ENCODE data around the gene FGF18. TPM values are rescaled to one million over a fixed set of nuclear protein-coding genes. Genes with fewer than 3 reads are reported as not detected.

The FGF18 gene
- total RNA-seq, 4 donors from 2014 or later: 0.20 TPM; not detected in 3

- H3K27me3 ChIP-seq: no peaks in the 10 kb centered on the region
- no peaks in the 10 kb centered on the region for H3K36me3 ChIP-seq
- no peaks in the 10 kb centered on the region for H3K4me1 ChIP-seq
- TF ChIP-seq POLR2A (IDR thresholded peaks at IDR 0.05) (no peak), CTCF (IDR thresholded peaks at IDR 0.05 in 4 of 5, conservative IDR thresholded peaks at IDR 0.05 in 1 of 5) (no peak)
- H3K9me3 ChIP-seq: no peaks in the 10 kb centered on the region
- in situ Hi-C loops (cut with MboI; ENCODE audit: low sequenced_read_pairs in 4 of 4) (no loop called here), intact Hi-C loops (cut with DNase I; ENCODE audit: low total_unique reads) (no loop called here)
- DNase-seq: no peak
- no peak overlapping the region for H3K27ac ChIP-seq
- ATAC-seq: no peak
- no peak overlapping the region for H3K4me3 ChIP-seq
These were observed 35.1 kb downstream of the FGF18 start for GRCh38 chr5:171454549-171454948.

- TF ChIP-seq CTCF (IDR thresholded peaks at IDR 0.05 in 4 of 5, conservative IDR thresholded peaks at IDR 0.05 in 1 of 5): no peak
- no peak for TF ChIP-seq POLR2A (IDR thresholded peaks at IDR 0.05)
- H3K27me3 ChIP-seq: no peaks in the 10 kb centered on the region
- H3K4me1 ChIP-seq: no peaks in the 10 kb centered on the region
- DNase-seq (no peak), ATAC-seq (no peak)
- intact Hi-C loops (cut with DNase I; ENCODE audit: low total_unique reads) (no loop called here), in situ Hi-C loops (cut with MboI; ENCODE audit: low sequenced_read_pairs in 4 of 4) (no loop called here)
- H3K36me3 ChIP-seq: no peaks in the 10 kb centered on the region
- no peaks in the 10 kb centered on the region for H3K9me3 ChIP-seq
- no peak overlapping the region for H3K4me3 ChIP-seq
- no peak overlapping the region for H3K27ac ChIP-seq
These were observed 36.1 kb downstream of the FGF18 start for GRCh38 chr5:171455522-171455921.

- Histone ChIP-seq H3K9me3 (no peaks in the 10 kb centered on the region), H3K4me3 (no peak overlapping the region), H3K27ac (no peak overlapping the region), H3K4me1 (no peaks in the 10 kb centered on the region), H3K27me3 (no peaks in the 10 kb centered on the region), H3K36me3 (no peaks in the 10 kb centered on the region)
- no peak for TF ChIP-seq POLR2A (IDR thresholded peaks at IDR 0.05)
- TF ChIP-seq CTCF (IDR thresholded peaks at IDR 0.05 in 4 of 5, conservative IDR thresholded peaks at IDR 0.05 in 1 of 5): no peak
- ATAC-seq: no peak
- in situ Hi-C loops (cut with MboI; ENCODE audit: low sequenced_read_pairs in 4 of 4): no loop called here
- DNase-seq: no peak
- intact Hi-C loops (cut with DNase I; ENCODE audit: low total_unique reads): no loop called here
These were observed 37.9 kb downstream of the FGF18 start for GRCh38 chr5:171457208-171457981.

GRCh38 chr5:171459839-171460238, 40.4 kb downstream of the FGF18 start:
- no peaks in the 10 kb centered on the region for H3K4me1 ChIP-seq
- H3K36me3 ChIP-seq: no peaks in the 10 kb centered on the region
- no peak overlapping the region for H3K27ac ChIP-seq
- in situ Hi-C loops (cut with MboI; ENCODE audit: low sequenced_read_pairs in 4 of 4): no loop called here
- H3K9me3 ChIP-seq: no peaks in the 10 kb centered on the region
- ATAC-seq (no peak), DNase-seq (no peak)
- H3K27me3 ChIP-seq: no peaks in the 10 kb centered on the region
- no peak for TF ChIP-seq POLR2A (IDR thresholded peaks at IDR 0.05)
- TF ChIP-seq CTCF (IDR thresholded peaks at IDR 0.05 in 4 of 5, conservative IDR thresholded peaks at IDR 0.05 in 1 of 5): no peak
- no peak overlapping the region for H3K4me3 ChIP-seq
- intact Hi-C loops (cut with DNase I; ENCODE audit: low total_unique reads): no loop called here

Measured in gastrocnemius medialis (tissue), 4 donors.